ENCODE measurements around the gene CT83. TPM values are rescaled to one million over a fixed set of nuclear protein-coding genes. Genes with fewer than 3 reads are reported as not detected.
A peak's percentile ranks its signal among the peaks of the same experiment; 100 is the strongest.

The CT83 gene
- polyA plus RNA-seq, 1 donor (not counting 4 experiments of a cell fraction or from before 2014, with no cell fraction given) = not detected

DNA sequence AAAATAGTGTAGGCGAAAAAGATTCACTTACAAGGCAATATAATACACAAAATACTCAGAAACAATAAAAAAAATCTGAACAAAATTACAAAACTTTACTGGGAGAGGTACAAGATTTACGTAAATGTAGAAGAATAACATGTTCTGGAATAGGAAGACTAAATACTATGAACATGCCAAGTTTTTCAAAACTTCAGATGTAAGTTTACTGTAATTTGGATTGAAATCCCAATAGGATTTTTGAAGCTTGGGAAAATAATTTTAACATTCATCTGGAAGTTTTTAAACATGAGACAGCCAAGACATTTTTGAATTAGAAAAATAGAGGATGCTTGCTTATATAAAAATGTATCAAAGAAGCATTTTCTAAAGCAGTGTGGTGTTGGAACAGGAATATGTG is 30.5 kb upstream of the CT83 start:
- Histone ChIP-seq H3K4me2 (ENCODE audit: control insufficient read depth, extremely low read depth, insufficient read depth, low read depth, low read length) (no peak overlapping the region), H3K27me3 (ENCODE audit: control insufficient read depth, extremely low read depth, insufficient read depth, low read length) (no peaks in the 10 kb centered on the region), H3K27ac (ENCODE audit: control insufficient read depth, insufficient read depth, low read length) (no peak overlapping the region), H2AFZ (ENCODE audit: control insufficient read depth, low read length) (no peak overlapping the region), H3K4me1 (ENCODE audit: control insufficient read depth, extremely low read depth, insufficient read depth, low read length) (no peaks in the 10 kb centered on the region), H3K79me2 (ENCODE audit: control insufficient read depth, insufficient read depth, low read length) (no peaks in the 10 kb centered on the region), H4K20me1 (ENCODE audit: control insufficient read depth, extremely low read depth, insufficient read depth, low read length) (no peaks in the 10 kb centered on the region), H3K36me3 (ENCODE audit: control insufficient read depth in 2 of 2, extremely low read depth in 1 of 2, insufficient read depth in 2 of 2, low read length in 2 of 2) (no peaks in the 10 kb centered on the region), H3K9ac (ENCODE audit: control insufficient read depth, extremely low read depth, insufficient read depth, low read length) (no peak overlapping the region), H3K9me1 (ENCODE audit: control insufficient read depth, extremely low read depth, insufficient read depth, low read length) (no peaks in the 10 kb centered on the region), H3K4me3 (ENCODE audit: control insufficient read depth in 2 of 3, extremely low read depth in 1 of 3, insufficient read depth in 2 of 3, low read depth in 1 of 3, low read length in 3 of 3) (no peak overlapping the region), H3K9me3 (ENCODE audit: control insufficient read depth, low read depth, low read length) (no peaks in the 10 kb centered on the region)
- DNase-seq (ENCODE audit: low read depth, low spot score) (no peak), FAIRE-seq (no peak)
- TF ChIP-seq, protein P1, sequence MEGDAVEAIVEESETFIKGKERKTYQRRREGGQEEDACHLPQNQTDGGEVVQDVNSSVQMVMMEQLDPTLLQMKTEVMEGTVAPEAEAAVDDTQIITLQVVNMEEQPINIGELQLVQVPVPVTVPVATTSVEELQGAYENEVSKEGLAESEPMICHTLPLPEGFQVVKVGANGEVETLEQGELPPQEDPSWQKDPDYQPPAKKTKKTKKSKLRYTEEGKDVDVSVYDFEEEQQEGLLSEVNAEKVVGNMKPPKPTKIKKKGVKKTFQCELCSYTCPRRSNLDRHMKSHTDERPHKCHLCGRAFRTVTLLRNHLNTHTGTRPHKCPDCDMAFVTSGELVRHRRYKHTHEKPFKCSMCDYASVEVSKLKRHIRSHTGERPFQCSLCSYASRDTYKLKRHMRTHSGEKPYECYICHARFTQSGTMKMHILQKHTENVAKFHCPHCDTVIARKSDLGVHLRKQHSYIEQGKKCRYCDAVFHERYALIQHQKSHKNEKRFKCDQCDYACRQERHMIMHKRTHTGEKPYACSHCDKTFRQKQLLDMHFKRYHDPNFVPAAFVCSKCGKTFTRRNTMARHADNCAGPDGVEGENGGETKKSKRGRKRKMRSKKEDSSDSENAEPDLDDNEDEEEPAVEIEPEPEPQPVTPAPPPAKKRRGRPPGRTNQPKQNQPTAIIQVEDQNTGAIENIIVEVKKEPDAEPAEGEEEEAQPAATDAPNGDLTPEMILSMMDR (optimal IDR thresholded peaks at IDR 0.05 in 1 of 3, IDR thresholded peaks at IDR 0.05 in 1 of 3, conservative IDR thresholded peaks at IDR 0.05 in 1 of 3; ENCODE audit: extremely low read depth in 1 of 3, insufficient read depth in 2 of 3, low read length in 3 of 3) = no peak
- TF ChIP-seq EZH2 (IDR thresholded peaks at IDR 0.05; ENCODE audit: low read length) = no peak
- dilution Hi-C loops (cut with MboI; ENCODE audit: extremely low pct_ligation_motif_present, low sequenced_read_pairs) = no loop called here

DNA sequence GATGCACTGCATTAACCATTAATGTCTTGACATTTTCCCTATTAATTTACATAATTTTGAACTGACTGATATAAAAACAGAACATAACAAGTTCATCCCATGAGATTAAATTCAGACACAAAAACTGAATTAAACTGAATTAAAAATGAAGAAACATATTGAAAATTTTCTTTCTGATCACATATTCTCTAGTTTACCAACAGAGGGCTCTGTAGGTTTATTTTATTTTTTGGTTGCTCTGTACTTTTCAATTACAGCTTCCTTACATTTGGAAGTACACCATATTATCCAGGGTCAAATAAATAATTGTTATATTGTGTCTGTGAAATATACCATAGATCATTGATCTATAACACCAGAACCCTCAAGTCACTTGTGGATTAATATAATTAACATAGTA is 27.3 kb upstream of the CT83 start:
- no peak overlapping the region for H2AFZ ChIP-seq (ENCODE audit: control insufficient read depth, low read length)
- H3K36me3 ChIP-seq (ENCODE audit: control insufficient read depth in 2 of 2, extremely low read depth in 1 of 2, insufficient read depth in 2 of 2, low read length in 2 of 2) = no peaks in the 10 kb centered on the region
- H3K4me2 ChIP-seq (ENCODE audit: control insufficient read depth, extremely low read depth, insufficient read depth, low read depth, low read length) = no peak overlapping the region
- H3K4me1 ChIP-seq (ENCODE audit: control insufficient read depth, extremely low read depth, insufficient read depth, low read length) = no peaks in the 10 kb centered on the region
- no peak overlapping the region for H3K27ac ChIP-seq (ENCODE audit: control insufficient read depth, insufficient read depth, low read length)
- H4K20me1 ChIP-seq (ENCODE audit: control insufficient read depth, extremely low read depth, insufficient read depth, low read length) = no peaks in the 10 kb centered on the region
- dilution Hi-C loops (cut with MboI; ENCODE audit: extremely low pct_ligation_motif_present, low sequenced_read_pairs) = no loop called here
- no peak for DNase-seq (ENCODE audit: low read depth, low spot score)
- no peaks in the 10 kb centered on the region for H3K79me2 ChIP-seq (ENCODE audit: control insufficient read depth, insufficient read depth, low read length)
- no peaks in the 10 kb centered on the region for H3K9me1 ChIP-seq (ENCODE audit: control insufficient read depth, extremely low read depth, insufficient read depth, low read length)
- H3K4me3 ChIP-seq (ENCODE audit: control insufficient read depth in 2 of 3, extremely low read depth in 1 of 3, insufficient read depth in 2 of 3, low read depth in 1 of 3, low read length in 3 of 3) = no peak overlapping the region
- no peaks in the 10 kb centered on the region for H3K27me3 ChIP-seq (ENCODE audit: control insufficient read depth, extremely low read depth, insufficient read depth, low read length)
- no peak for FAIRE-seq
- H3K9ac ChIP-seq (ENCODE audit: control insufficient read depth, extremely low read depth, insufficient read depth, low read length) = no peak overlapping the region
- no peak for TF ChIP-seq EZH2 (IDR thresholded peaks at IDR 0.05; ENCODE audit: low read length)
- TF ChIP-seq, protein P1 (optimal IDR thresholded peaks at IDR 0.05 in 1 of 3, IDR thresholded peaks at IDR 0.05 in 1 of 3, conservative IDR thresholded peaks at IDR 0.05 in 1 of 3; ENCODE audit: extremely low read depth in 1 of 3, insufficient read depth in 2 of 3, low read length in 3 of 3) = peak in 2 of 3 experiments; percentile 6 to 17
- H3K9me3 ChIP-seq (ENCODE audit: control insufficient read depth, low read depth, low read length) = no peaks in the 10 kb centered on the region

Measured in keratinocyte (primary cell).